Activated naive CD4-positive, alpha-beta T cell treated with anti-CD3 and anti-CD28 coated beads, Interleukin-2, amount 50 U/mL, for 24 hours (primary cell): ENCODE measurements around the gene HHIPL1.

Experiments used
- H3K27ac Mint-ChIP-seq: one replicate; pipeline ENCODE4 v1.8.0; 2021; ENCODE audit warnings: mild to moderate bottlenecking, mixed read lengths
- H3K27me3 Mint-ChIP-seq: one replicate; pipeline ENCODE4 v1.8.0; 2021; ENCODE audit warnings: mixed read lengths
- H3K36me3 Mint-ChIP-seq: one replicate; pipeline ENCODE4 v1.8.0; 2021; ENCODE audit warnings: mixed read lengths
- H3K4me1 Mint-ChIP-seq: one replicate; pipeline ENCODE4 v1.8.0; 2021; ENCODE audit warnings: mixed read lengths
- H3K4me3 Mint-ChIP-seq: one replicate; pipeline ENCODE4 v1.8.0; 2021; ENCODE audit warnings: mild to moderate bottlenecking, mixed read lengths
- H3K9me3 Mint-ChIP-seq: one replicate; pipeline ENCODE4 v1.8.0; 2021; ENCODE audit warnings: mixed read lengths

Gene HHIPL1

GRCh38 chr14:99681101-99681831 is 36.3 kb downstream of the HHIPL1 start:
- Mint-ChIP-seq H3K27ac (no peak overlapping the region), H3K9me3 (no peaks in the 10 kb centered on the region), H3K4me1 (peaks cover 4% of the 10 kb centered on the region), H3K4me3 (peak overlapping the region; percentile 11), H3K27me3 (no peaks in the 10 kb centered on the region), H3K36me3 (peaks cover 2% of the 10 kb centered on the region)

- Mint-ChIP-seq H3K4me1 (peaks cover 4% of the 10 kb centered on the region), H3K4me3 (peak overlapping the region; percentile 11), H3K27ac (no peak overlapping the region), H3K36me3 (peaks cover 2% of the 10 kb centered on the region), H3K27me3 (no peaks in the 10 kb centered on the region), H3K9me3 (no peaks in the 10 kb centered on the region)
These were observed 36.9 kb downstream of the HHIPL1 start for GRCh38 chr14:99681832-99682148.

GRCh38 chr14:99682809-99683618 is 38.1 kb downstream of the HHIPL1 start:
- Mint-ChIP-seq H3K4me1 (peaks cover 9% of the 10 kb centered on the region), H3K27me3 (peaks cover 2% of the 10 kb centered on the region), H3K4me3 (peak overlapping the region; percentile 93), H3K27ac (peak overlapping the region; percentile 51), H3K36me3 (peaks cover 2% of the 10 kb centered on the region), H3K9me3 (no peaks in the 10 kb centered on the region)

- Mint-ChIP-seq H3K4me3 (peak within 1 kb of the TSS; percentile 93), H3K36me3 (peaks cover 2% of the 10 kb centered on the region), H3K9me3 (no peaks in the 10 kb centered on the region), H3K27me3 (peaks cover 6% of the 10 kb centered on the region), H3K4me1 (peaks cover 16% of the 10 kb centered on the region), H3K27ac (peak within 1 kb of the TSS; percentile 70)
These were observed 38.9 kb downstream of the HHIPL1 start, which contains the start of gene CYP46A1 for GRCh38 chr14:99683619-99684409. Gene CYP46A1 (plus strand): TSS chr14:99684298. CDS start chr14:99684418, 120 bp downstream.

- Mint-ChIP-seq H3K9me3 (no peaks in the 10 kb centered on the region), H3K27me3 (peaks cover 10% of the 10 kb centered on the region), H3K4me1 (peaks cover 18% of the 10 kb centered on the region), H3K27ac (no peak overlapping the region), H3K4me3 (no peak overlapping the region), H3K36me3 (no peaks in the 10 kb centered on the region)
These were observed 39.5 kb downstream of the HHIPL1 start for GRCh38 chr14:99684410-99684934.

GRCh38 chr14:99685151-99685591 is 40.2 kb downstream of the HHIPL1 start:
- peaks cover 18% of the 10 kb centered on the region for H3K4me1 Mint-ChIP-seq
- H3K36me3 Mint-ChIP-seq, result no peaks in the 10 kb centered on the region
- H3K27me3 Mint-ChIP-seq, result peaks cover 14% of the 10 kb centered on the region
- peak overlapping the region; percentile 60 for H3K4me3 Mint-ChIP-seq
- no peaks in the 10 kb centered on the region for H3K9me3 Mint-ChIP-seq
- no peak overlapping the region for H3K27ac Mint-ChIP-seq

- H3K27ac Mint-ChIP-seq, result no peak overlapping the region
- peaks cover 18% of the 10 kb centered on the region for H3K4me1 Mint-ChIP-seq
- H3K9me3 Mint-ChIP-seq, result no peaks in the 10 kb centered on the region
- peak overlapping the region; percentile 60 for H3K4me3 Mint-ChIP-seq
- no peaks in the 10 kb centered on the region for H3K36me3 Mint-ChIP-seq
- H3K27me3 Mint-ChIP-seq, result peaks cover 14% of the 10 kb centered on the region
These were observed 40.7 kb downstream of the HHIPL1 start for GRCh38 chr14:99685596-99685995.

- Mint-ChIP-seq H3K4me3 (no peak overlapping the region), H3K27ac (no peak overlapping the region), H3K27me3 (peaks cover 16% of the 10 kb centered on the region)
These were observed 41.8 kb downstream of the HHIPL1 start for GRCh38 chr14:99686557-99687283.

GRCh38 chr14:99687284-99688209 is 42.6 kb downstream of the HHIPL1 start:
- no peaks in the 10 kb centered on the region for H3K36me3 Mint-ChIP-seq
- H3K27ac Mint-ChIP-seq, result no peak overlapping the region
- H3K4me3 Mint-ChIP-seq, result no peak overlapping the region
- peaks cover 17% of the 10 kb centered on the region for H3K4me1 Mint-ChIP-seq
- H3K9me3 Mint-ChIP-seq, result no peaks in the 10 kb centered on the region
- peaks cover 16% of the 10 kb centered on the region for H3K27me3 Mint-ChIP-seq

More at GRCh38 chr14:99686557-99687283, 41.8 kb downstream of the HHIPL1 start:
- H3K9me3 Mint-ChIP-seq, result no peaks in the 10 kb centered on the region
- H3K4me1 Mint-ChIP-seq, result peaks cover 18% of the 10 kb centered on the region
- H3K36me3 Mint-ChIP-seq, result no peaks in the 10 kb centered on the region

GRCh38 chr14:99688210-99688581 is 43.3 kb downstream of the HHIPL1 start:
- H3K4me1 Mint-ChIP-seq, result peaks cover 14% of the 10 kb centered on the region
- peaks cover 16% of the 10 kb centered on the region for H3K27me3 Mint-ChIP-seq
- H3K4me3 Mint-ChIP-seq, result no peak overlapping the region
- no peaks in the 10 kb centered on the region for H3K9me3 Mint-ChIP-seq
- H3K36me3 Mint-ChIP-seq, result no peaks in the 10 kb centered on the region
- H3K27ac Mint-ChIP-seq, result no peak overlapping the region

- Mint-ChIP-seq H3K36me3 (no peaks in the 10 kb centered on the region), H3K9me3 (no peaks in the 10 kb centered on the region), H3K27ac (no peak overlapping the region), H3K27me3 (peaks cover 16% of the 10 kb centered on the region), H3K4me1 (peaks cover 14% of the 10 kb centered on the region), H3K4me3 (no peak overlapping the region)
These were observed 43.7 kb downstream of the HHIPL1 start for GRCh38 chr14:99688629-99689028.

GRCh38 chr14:99689266-99690236 is 44.6 kb downstream of the HHIPL1 start:
- no peak overlapping the region for H3K27ac Mint-ChIP-seq

GRCh38 chr14:99690636-99691035 is 45.7 kb downstream of the HHIPL1 start:
- peaks cover 16% of the 10 kb centered on the region for H3K27me3 Mint-ChIP-seq
- H3K27ac Mint-ChIP-seq, result no peak overlapping the region
- H3K36me3 Mint-ChIP-seq, result no peaks in the 10 kb centered on the region
- no peak overlapping the region for H3K4me3 Mint-ChIP-seq
- no peaks in the 10 kb centered on the region for H3K9me3 Mint-ChIP-seq
- H3K4me1 Mint-ChIP-seq, result peaks cover 14% of the 10 kb centered on the region

More at GRCh38 chr14:99689266-99690236, 44.6 kb downstream of the HHIPL1 start:
- H3K36me3 Mint-ChIP-seq, result no peaks in the 10 kb centered on the region
- H3K4me3 Mint-ChIP-seq, result no peak overlapping the region
- no peaks in the 10 kb centered on the region for H3K9me3 Mint-ChIP-seq
- H3K27me3 Mint-ChIP-seq, result peaks cover 16% of the 10 kb centered on the region
- peaks cover 14% of the 10 kb centered on the region for H3K4me1 Mint-ChIP-seq
